Globus pallidus (tissue), 1 donor: Measurements from ENCODE around the gene PSENEN.
"Not testable (repeated sequence)": the region's sequence is repeated elsewhere in the genome, so short reads cannot be mapped to it uniquely, and the experiment has no call there.

Experiments
- DNase-seq: peaks from one replicate; pipeline ENCODE4 v3.0.0-alpha.2; 2015; ENCODE audit warnings: low spot score

The PSENEN gene

DNA sequence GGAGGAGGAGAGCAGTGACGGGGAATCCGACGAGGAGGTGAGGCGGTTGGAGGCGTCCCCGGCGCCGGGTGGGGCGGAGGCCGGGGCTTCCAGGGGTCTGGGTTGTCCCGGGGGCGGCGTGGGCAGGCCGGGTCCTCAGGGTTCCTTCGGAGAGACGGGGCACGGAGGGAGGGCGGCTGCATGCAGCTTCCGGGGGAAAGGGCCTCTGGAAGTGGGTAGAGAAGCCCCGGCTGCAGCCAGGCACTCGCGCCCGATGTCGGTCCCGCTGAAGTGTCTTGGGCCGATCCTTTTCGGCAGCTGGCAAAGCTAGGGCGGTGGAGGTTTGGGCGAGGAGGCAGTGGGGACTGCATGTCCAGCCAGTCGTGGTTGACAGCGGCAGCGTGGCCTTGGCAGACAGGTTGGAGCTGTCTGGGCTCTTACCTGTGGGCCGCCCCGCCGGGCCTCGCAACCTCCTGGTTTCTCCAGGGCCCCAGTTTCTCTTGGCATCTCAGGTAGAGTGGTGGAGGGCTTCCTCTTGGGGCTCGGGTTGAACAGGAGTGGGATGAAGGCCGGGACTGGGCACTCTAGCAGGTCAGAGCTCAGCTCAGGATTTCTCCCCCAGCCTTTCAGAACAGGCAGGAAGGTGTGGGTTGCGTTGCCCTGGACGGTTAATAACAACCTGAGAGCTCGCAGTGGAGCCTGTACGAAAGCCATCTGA lies 27.0 kb upstream of the PSENEN start:
- DNase-seq, result peak; percentile 20

GRCh38 chr19:35719402-35720162 lies 25.9 kb upstream of the PSENEN start:
- DNase-seq, result no peak

GRCh38 chr19:35720163-35720524 lies 25.3 kb upstream of the PSENEN start:
- DNase-seq, result no peak

DNA sequence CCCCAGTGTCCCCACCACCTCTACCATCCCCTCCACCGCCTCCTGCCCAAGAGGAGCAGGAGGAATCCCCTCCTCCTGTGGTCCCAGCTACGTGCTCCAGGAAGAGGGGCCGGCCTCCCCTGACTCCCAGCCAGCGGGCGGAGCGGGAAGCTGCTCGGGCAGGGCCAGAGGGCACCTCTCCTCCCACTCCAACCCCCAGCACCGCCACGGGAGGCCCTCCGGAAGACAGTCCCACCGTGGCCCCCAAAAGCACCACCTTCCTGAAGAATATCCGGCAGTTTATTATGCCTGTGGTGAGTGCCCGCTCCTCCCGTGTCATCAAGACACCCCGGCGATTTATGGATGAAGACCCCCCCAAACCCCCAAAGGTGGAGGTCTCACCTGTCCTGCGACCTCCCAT lies 24.8 kb upstream of the PSENEN start:
- DNase-seq, result no peak

- DNase-seq, result no peak
Observed at GRCh38 chr19:35721374-35721773, 24.1 kb upstream of the PSENEN start.

DNA sequence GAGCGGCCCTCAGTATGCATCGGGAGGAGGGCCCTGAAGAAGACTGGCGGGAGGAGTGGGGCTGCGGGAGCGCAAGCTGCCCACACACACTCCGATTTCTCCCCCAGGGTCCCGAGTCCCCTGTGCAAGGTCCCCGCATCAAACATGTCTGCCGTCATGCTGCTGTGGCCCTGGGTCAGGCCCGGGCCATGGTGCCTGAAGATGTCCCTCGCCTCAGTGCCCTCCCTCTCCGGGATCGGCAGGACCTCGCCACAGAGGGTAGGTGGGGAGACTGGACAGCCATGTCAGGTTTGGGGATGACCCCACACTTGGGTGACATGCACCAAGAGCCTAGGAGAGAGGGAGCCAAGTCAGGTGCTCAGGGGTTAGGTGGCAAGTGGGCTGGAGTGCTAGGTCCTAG lies 23.0 kb upstream of the PSENEN start:
- no peak for DNase-seq

- DNase-seq, result no peak
Observed at GRCh38 chr19:35722897-35723296, 22.6 kb upstream of the PSENEN start.

- no peak for DNase-seq
Observed at GRCh38 chr19:35723671-35724070, 21.8 kb upstream of the PSENEN start.

DNA sequence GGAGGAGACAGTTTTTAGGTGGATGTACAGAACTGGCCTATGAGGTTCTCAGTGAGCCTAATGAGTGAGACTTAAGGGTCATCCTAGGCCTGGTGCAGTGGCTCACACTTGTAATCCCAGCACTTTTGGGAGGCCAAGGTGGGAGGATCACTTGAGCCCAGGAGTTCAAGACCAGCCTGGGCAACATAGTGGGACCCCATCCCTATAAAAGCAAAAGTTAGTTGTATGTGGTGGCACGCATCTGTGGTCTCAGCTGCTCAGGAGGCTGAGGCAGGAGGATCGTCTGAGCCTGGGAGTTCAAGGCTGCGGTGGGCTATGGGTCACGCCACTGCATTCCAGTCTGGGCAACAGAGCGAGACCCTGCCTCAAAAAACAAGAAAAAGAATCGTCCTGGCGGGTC lies 21.3 kb upstream of the PSENEN start:
- DNase-seq, result not testable (repeated sequence)

- no peak for DNase-seq
Observed at GRCh38 chr19:35724560-35724959, 20.9 kb upstream of the PSENEN start.

GRCh38 chr19:35725216-35725861 lies 20.1 kb upstream of the PSENEN start:
- no peak for DNase-seq

GRCh38 chr19:35727053-35727955 lies 18.1 kb upstream of the PSENEN start:
- no peak for DNase-seq

GRCh38 chr19:35727956-35728706 lies 17.3 kb upstream of the PSENEN start:
- DNase-seq, result no peak

DNA sequence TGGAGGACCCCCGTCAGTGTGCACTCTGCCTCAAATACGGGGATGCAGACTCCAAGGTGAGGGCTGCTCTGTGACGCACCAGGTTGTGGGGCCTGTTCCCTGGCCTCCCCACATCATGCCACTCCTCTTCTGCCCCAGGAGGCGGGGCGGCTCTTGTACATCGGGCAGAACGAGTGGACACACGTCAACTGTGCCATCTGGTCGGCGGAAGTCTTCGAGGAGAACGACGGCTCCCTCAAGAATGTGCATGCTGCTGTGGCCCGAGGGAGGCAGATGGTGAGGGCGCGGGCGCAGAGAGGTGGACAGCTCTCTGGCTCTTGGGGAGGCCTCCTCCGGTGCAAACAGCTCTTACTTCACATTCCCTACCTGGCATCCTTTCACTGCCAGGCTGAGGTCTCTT lies 16.4 kb upstream of the PSENEN start:
- DNase-seq, result no peak

- no peak for DNase-seq
Observed at GRCh38 chr19:35729763-35730162, 15.7 kb upstream of the PSENEN start.

- DNase-seq, result no peak
Observed at GRCh38 chr19:35730326-35730725, 15.1 kb upstream of the PSENEN start.

GRCh38 chr19:35731353-35731752 lies 14.1 kb upstream of the PSENEN start:
- no peak for DNase-seq

DNA sequence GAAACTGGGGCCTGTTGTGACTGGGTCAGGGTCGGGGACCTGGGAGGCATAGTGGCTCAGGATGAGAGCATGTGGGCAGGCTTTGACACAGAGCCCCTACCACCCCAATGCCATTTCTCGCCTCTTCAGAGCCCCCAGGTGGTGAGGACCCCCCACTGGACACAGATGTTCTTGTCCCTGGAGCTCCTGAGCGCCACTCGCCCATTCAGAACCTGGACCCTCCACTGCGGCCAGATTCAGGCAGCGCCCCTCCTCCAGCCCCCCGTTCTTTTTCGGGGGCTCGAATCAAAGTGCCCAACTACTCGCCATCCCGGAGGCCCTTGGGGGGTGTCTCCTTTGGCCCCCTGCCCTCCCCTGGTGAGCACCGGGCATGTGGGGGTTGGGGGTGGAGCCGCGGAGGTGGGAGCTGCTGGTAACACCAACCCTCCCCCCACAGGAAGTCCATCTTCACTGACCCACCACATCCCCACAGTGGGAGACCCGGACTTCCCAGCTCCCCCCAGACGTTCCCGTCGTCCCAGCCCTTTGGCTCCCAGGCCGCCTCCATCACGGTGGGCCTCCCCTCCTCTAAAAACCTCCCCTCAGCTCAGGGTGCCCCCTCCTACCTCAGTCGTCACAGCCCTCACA lies 13.6 kb upstream of the PSENEN start:
- DNase-seq, result no peak

GRCh38 chr19:35732540-35733179 lies 12.8 kb upstream of the PSENEN start:
- DNase-seq, result no peak
